ENCODE results near the gene LEKR1. TPM values are rescaled to one million over a fixed set of nuclear protein-coding genes. Genes with fewer than 3 reads are reported as not detected.

Gene LEKR1
- total and polyA plus RNA-seq, 2 donors (not counting 3 experiments of a cell fraction or from before 2014, with no cell fraction given): 0.07 to 0.64 TPM

DNA sequence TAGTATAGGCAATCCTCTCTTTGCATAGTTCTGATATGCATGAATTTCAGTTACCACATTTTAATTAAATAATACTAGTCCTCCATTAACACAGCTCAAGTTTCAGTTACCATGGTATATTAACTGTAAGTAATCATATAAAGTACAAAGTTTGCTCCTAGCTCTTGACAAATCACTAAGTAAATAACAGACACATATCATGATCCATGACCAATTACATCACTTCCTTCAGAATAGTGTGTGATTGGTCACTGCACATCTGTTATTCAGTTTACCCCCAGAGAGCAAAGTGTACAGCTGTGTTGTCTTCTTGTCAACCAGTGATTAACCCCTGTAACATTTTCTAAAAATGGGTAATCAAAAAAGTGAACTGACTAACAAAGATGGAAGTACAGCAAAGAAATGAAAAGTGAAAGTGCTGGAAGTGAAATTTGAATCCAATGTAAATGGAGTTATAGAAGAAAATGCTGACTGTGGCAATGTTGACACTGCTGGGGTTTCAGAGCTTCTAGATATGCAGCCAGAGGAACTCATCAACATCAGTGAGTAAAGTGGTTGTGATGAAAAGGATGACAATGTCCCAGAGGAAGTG is 30.2 kb upstream of the LEKR1 start:
- POLR2A ChIA-PET: no interaction called here
- no peak overlapping the region for H3K4me2 ChIP-seq (ENCODE audit: insufficient read depth, low read length)
- DNase-seq (ENCODE audit: low read depth, low spot score) (no peak), FAIRE-seq (no peak)
- no peaks in the 10 kb centered on the region for H3K9me1 ChIP-seq (replicated peaks; ENCODE audit: control insufficient read depth, extremely low read depth, insufficient read depth, low read length)
- H3K9me3 ChIP-seq (replicated peaks; ENCODE audit: control insufficient read depth, insufficient read depth, low read length): no peaks in the 10 kb centered on the region
- TF ChIP-seq EZH2 (IDR thresholded peaks at IDR 0.05; ENCODE audit: borderline replicate concordance, low read depth, low read length, severe bottlenecking) (no peak), FOS (IDR thresholded peaks at IDR 0.05; ENCODE audit: borderline replicate concordance, insufficient read depth, low read length) (no peak), JUN (IDR thresholded peaks at IDR 0.05; ENCODE audit: borderline replicate concordance, insufficient read depth, insufficient read length, low read depth) (no peak), GATA2 (IDR thresholded peaks at IDR 0.05; ENCODE audit: insufficient read depth, insufficient read length, low read depth, low read length) (no peak), MYC (IDR thresholded peaks at IDR 0.05; ENCODE audit: low read depth, low read length) (no peak), MAX (IDR thresholded peaks at IDR 0.05; ENCODE audit: insufficient read depth, insufficient read length) (no peak), POLR2AphosphoS5 (IDR thresholded peaks at IDR 0.05; ENCODE audit: insufficient read depth, low read depth, low read length) (no peak), POLR2A (IDR thresholded peaks at IDR 0.05; ENCODE audit: low read depth, low read length) (no peak)
- TF ChIP-seq, protein P1, sequence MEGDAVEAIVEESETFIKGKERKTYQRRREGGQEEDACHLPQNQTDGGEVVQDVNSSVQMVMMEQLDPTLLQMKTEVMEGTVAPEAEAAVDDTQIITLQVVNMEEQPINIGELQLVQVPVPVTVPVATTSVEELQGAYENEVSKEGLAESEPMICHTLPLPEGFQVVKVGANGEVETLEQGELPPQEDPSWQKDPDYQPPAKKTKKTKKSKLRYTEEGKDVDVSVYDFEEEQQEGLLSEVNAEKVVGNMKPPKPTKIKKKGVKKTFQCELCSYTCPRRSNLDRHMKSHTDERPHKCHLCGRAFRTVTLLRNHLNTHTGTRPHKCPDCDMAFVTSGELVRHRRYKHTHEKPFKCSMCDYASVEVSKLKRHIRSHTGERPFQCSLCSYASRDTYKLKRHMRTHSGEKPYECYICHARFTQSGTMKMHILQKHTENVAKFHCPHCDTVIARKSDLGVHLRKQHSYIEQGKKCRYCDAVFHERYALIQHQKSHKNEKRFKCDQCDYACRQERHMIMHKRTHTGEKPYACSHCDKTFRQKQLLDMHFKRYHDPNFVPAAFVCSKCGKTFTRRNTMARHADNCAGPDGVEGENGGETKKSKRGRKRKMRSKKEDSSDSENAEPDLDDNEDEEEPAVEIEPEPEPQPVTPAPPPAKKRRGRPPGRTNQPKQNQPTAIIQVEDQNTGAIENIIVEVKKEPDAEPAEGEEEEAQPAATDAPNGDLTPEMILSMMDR (IDR thresholded peaks at IDR 0.05; ENCODE audit: extremely low read depth in 1 of 2, insufficient read depth in 1 of 2, low read depth in 1 of 2, low read length in 2 of 2): no peak
- no TSS peak for BruUV-seq (replicated peaks)
- peaks cover 10% of the 10 kb centered on the region for H3K4me1 ChIP-seq (ENCODE audit: control insufficient read depth, extremely low read depth, insufficient read depth, low read length)
- CTCF ChIA-PET: no interaction called here
- no peak overlapping the region for H3K27ac ChIP-seq (ENCODE audit: insufficient read depth, low read depth, low read length)
- H3K4me3 ChIP-seq (replicated peaks in 1 of 3; ENCODE audit: insufficient read depth in 1 of 3, low read depth in 1 of 3, low read length in 3 of 3): no peak overlapping the region
- dilution Hi-C loops (cut with MboI; ENCODE audit: extremely low pct_ligation_motif_present, low sequenced_read_pairs): no loop called here
- H2AFZ ChIP-seq (ENCODE audit: low read depth, low read length): no peak overlapping the region
- H3K27me3 ChIP-seq (ENCODE audit: control insufficient read depth in 2 of 2, insufficient read depth in 2 of 2, low read length in 2 of 2): no peaks in the 10 kb centered on the region
- no peaks in the 10 kb centered on the region for H3K36me3 ChIP-seq (ENCODE audit: control insufficient read depth in 2 of 2, extremely low read depth in 1 of 2, insufficient read depth in 2 of 2, low read length in 2 of 2)
- H4K20me1 ChIP-seq (replicated peaks; ENCODE audit: control insufficient read depth, extremely low read depth, insufficient read depth, low read length): no peaks in the 10 kb centered on the region
- no peaks in the 10 kb centered on the region for H3K79me2 ChIP-seq (ENCODE audit: control insufficient read depth, insufficient read depth, low read length)
- H3K9ac ChIP-seq (replicated peaks; ENCODE audit: extremely low read depth, insufficient read depth, low read length): no peak overlapping the region
- intact Hi-C loops (cut with micrococcal nuclease): no loop called here

All from endothelial cell of umbilical vein (primary cell).